Mesenchymal stem cell (in vitro differentiated cells and primary cell): ENCODE measurements around the gene IFRD2.

Experiments used
- DNase-seq: peaks from one replicate; pipeline ENCODE4 v3.0.0-alpha.2; 2013
- H2AFZ ChIP-seq: one replicate; pipeline ENCODE4 v1.6.1; 2013; ENCODE audit warnings: low read depth, mild to moderate bottlenecking, control low read depth, inconsistent platforms, low read length, moderate library complexity
- H2AK5ac ChIP-seq: 2 replicates; pipeline ENCODE4 v1.6.1; 2013; ENCODE audit warnings: low read length, moderate library complexity, mild to moderate bottlenecking, inconsistent platforms; ENCODE audit not compliant: severe bottlenecking
- H2BK120ac ChIP-seq: one replicate; pipeline ENCODE4 v1.6.1; 2013; ENCODE audit warnings: low read depth, mild to moderate bottlenecking, inconsistent platforms, low read length, moderate library complexity
- H2BK12ac ChIP-seq, 2 experiments: one replicate each; pipeline ENCODE4 v1.6.1; 2013; ENCODE audit warnings: inconsistent platforms in 2 of 2, low read length in 2 of 2, mild to moderate bottlenecking in 2 of 2, moderate library complexity in 2 of 2, control low read depth in 1 of 2
- H2BK15ac ChIP-seq: one replicate; pipeline ENCODE4 v1.6.1; 2013; ENCODE audit warnings: mild to moderate bottlenecking, low read depth, inconsistent platforms; ENCODE audit not compliant: poor library complexity, severe bottlenecking
- H2BK5ac ChIP-seq: 2 replicates; pipeline ENCODE4 v1.6.1; 2013; ENCODE audit warnings: low read depth, mild to moderate bottlenecking, low read length, control low read depth, inconsistent platforms; ENCODE audit not compliant: poor library complexity, severe bottlenecking
- H3K14ac ChIP-seq, 2 experiments: one replicate each; pipeline ENCODE4 v1.6.1; 2013; ENCODE audit warnings: inconsistent platforms in 2 of 2, low read length in 2 of 2, control low read depth in 1 of 2, mild to moderate bottlenecking in 1 of 2, moderate library complexity in 1 of 2
- H3K18ac ChIP-seq, 2 experiments: one replicate each; pipeline ENCODE4 v1.6.1; 2013; ENCODE audit warnings: inconsistent platforms in 2 of 2, low read length in 2 of 2, control low read depth in 1 of 2, low read depth in 1 of 2, mild to moderate bottlenecking in 1 of 2
- H3K23ac ChIP-seq, 2 experiments: one replicate each; pipeline ENCODE4 v1.6.1; 2013; ENCODE audit warnings: inconsistent platforms in 2 of 2, low read length in 2 of 2, mild to moderate bottlenecking in 2 of 2, moderate library complexity in 2 of 2, control low read depth in 1 of 2
- H3K27ac ChIP-seq: 2 replicates; pipeline ENCODE4 v1.5.1; 2013; ENCODE audit warnings: mild to moderate bottlenecking, moderate library complexity, low read length, control low read depth, inconsistent platforms; ENCODE audit not compliant: poor library complexity, severe bottlenecking
- H3K27me3 ChIP-seq, 2 experiments: 2 replicates each; pipeline versions ENCODE4 v1.6.1 to v1.7.0; 2013; ENCODE audit warnings: low read length in 2 of 2, mild to moderate bottlenecking in 2 of 2, moderate library complexity in 2 of 2, control low read depth in 1 of 2, inconsistent platforms in 1 of 2; ENCODE audit not compliant: control insufficient read depth in 1 of 2, insufficient read depth in 1 of 2
- H3K36me3 ChIP-seq, 2 experiments: 2 replicates each; pipeline versions ENCODE4 v1.6.1 to v1.7.0; 2013; ENCODE audit warnings: low read length in 2 of 2, control low read depth in 1 of 2, inconsistent platforms in 1 of 2, low read depth in 1 of 2, mild to moderate bottlenecking in 1 of 2; ENCODE audit not compliant: insufficient read depth in 2 of 2, control insufficient read depth in 1 of 2
- H3K4ac ChIP-seq, 2 experiments: one replicate each; pipeline ENCODE4 v1.6.1; 2013; ENCODE audit warnings: inconsistent platforms in 2 of 2, low read length in 2 of 2, mild to moderate bottlenecking in 2 of 2, moderate library complexity in 2 of 2, control low read depth in 1 of 2, low read depth in 1 of 2
- H3K4me1 ChIP-seq: 2 replicates; pipeline ENCODE4 v1.6.1; 2013; ENCODE audit warnings: low read depth, low read length, control low read depth; ENCODE audit not compliant: control insufficient read depth, insufficient read depth
- H3K4me2 ChIP-seq: 2 replicates; pipeline ENCODE4 v1.6.1; 2013; ENCODE audit warnings: low read length, mild to moderate bottlenecking, inconsistent platforms; ENCODE audit not compliant: poor library complexity, severe bottlenecking
- H3K4me3 ChIP-seq, 2 experiments: 2 replicates each; pipeline versions ENCODE4 v1.5.1 to v1.7.0; 2013; ENCODE audit warnings: low read length in 2 of 2, mild to moderate bottlenecking in 2 of 2, control low read depth in 1 of 2, low read depth in 1 of 2; ENCODE audit not compliant: insufficient read depth in 1 of 2
- H3K79me1 ChIP-seq: replicated peaks from 2 replicates; pipeline ENCODE4 v1.6.1; 2013; ENCODE audit warnings: mild to moderate bottlenecking, control low read depth, low read length, inconsistent platforms; ENCODE audit not compliant: poor library complexity, severe bottlenecking
- H3K9ac ChIP-seq: 2 replicates; pipeline ENCODE4 v1.7.0; 2013; ENCODE audit warnings: mild to moderate bottlenecking, low read length, moderate library complexity
- H3K9me3 ChIP-seq: 2 replicates; pipeline ENCODE4 v1.7.0; 2013; ENCODE audit warnings: mild to moderate bottlenecking, low read length; ENCODE audit not compliant: control insufficient read depth
- H4K8ac ChIP-seq: one replicate; pipeline ENCODE4 v1.6.1; 2013; ENCODE audit warnings: inconsistent platforms, mild to moderate bottlenecking, low read length, moderate library complexity
- H4K91ac ChIP-seq: one replicate; pipeline ENCODE4 v1.6.1; 2013; ENCODE audit warnings: mild to moderate bottlenecking, low read length, inconsistent platforms
- WGBS: methylation state at CpG from one replicate; pipeline ENCODE4 v1.1.7; 2013; ENCODE audit warnings: mixed read lengths; 5-methylcytosine and 5-hydroxymethylcytosine counted together

IFRD2 gene

GRCh38 chr3:50270422-50271224 lies 21.6 kb downstream of the IFRD2 start:
- H3K27ac ChIP-seq, result no peak overlapping the region
- no peaks in the 10 kb centered on the region for H3K9me3 ChIP-seq
- peak overlapping the region; percentile 56 for H2AK5ac ChIP-seq
- H3K23ac ChIP-seq, result peak overlapping the region in 1 of 2 experiments; percentile 27
- H3K4ac ChIP-seq, result peak overlapping the region in 1 of 2 experiments; percentile 22
- no peaks in the 10 kb centered on the region for H3K79me1 ChIP-seq
- no peak overlapping the region for H3K4me3 ChIP-seq
- no peak overlapping the region for H2BK120ac ChIP-seq
- no peak overlapping the region for H2BK5ac ChIP-seq
- peaks cover 73% of the 10 kb centered on the region for H3K4me1 ChIP-seq
- no peak for DNase-seq
- H4K91ac ChIP-seq, result peak overlapping the region; percentile 5
- H3K27me3 ChIP-seq, result peaks cover 20 to 21% of the 10 kb centered on the region in 2 experiments
- H2BK12ac ChIP-seq, result peak overlapping the region in 1 of 2 experiments; percentile 45
- no peaks in the 10 kb centered on the region for H3K36me3 ChIP-seq
- H3K18ac ChIP-seq, result peak overlapping the region in 1 of 2 experiments; percentile 38
- WGBS, result 86% methylated on average over 19 of the region's 19 CpGs
- no peak overlapping the region for H3K4me2 ChIP-seq
- no peak overlapping the region for H4K8ac ChIP-seq
- H2BK15ac ChIP-seq, result no peak overlapping the region
- no peak overlapping the region for H3K14ac ChIP-seq
- H3K9ac ChIP-seq, result no peak overlapping the region
- H2AFZ ChIP-seq, result no peak overlapping the region

GRCh38 chr3:50269977-50270413 lies 22.2 kb downstream of the IFRD2 start:
- H3K9me3 ChIP-seq, result no peaks in the 10 kb centered on the region
- H3K27me3 ChIP-seq, result peaks cover 13 to 16% of the 10 kb centered on the region in 2 experiments
- peak overlapping the region; percentile 5 for H4K91ac ChIP-seq
- H4K8ac ChIP-seq, result no peak overlapping the region
- peak; percentile 42 for DNase-seq
- H2BK15ac ChIP-seq, result no peak overlapping the region
- H3K18ac ChIP-seq, result peak overlapping the region in 1 of 2 experiments; percentile 61
- H3K9ac ChIP-seq, result no peak overlapping the region
- WGBS, result 91% methylated on average over 8 of the region's 8 CpGs
- peak overlapping the region; percentile 23 for H2AK5ac ChIP-seq
- H3K4me3 ChIP-seq, result no peak overlapping the region
- peak overlapping the region in 1 of 2 experiments; percentile 22 for H3K4ac ChIP-seq
- peak overlapping the region in 1 of 2 experiments; percentile 37 for H2BK12ac ChIP-seq
- no peaks in the 10 kb centered on the region for H3K36me3 ChIP-seq
- no peak overlapping the region for H2BK120ac ChIP-seq
- H3K4me2 ChIP-seq, result no peak overlapping the region
- H2BK5ac ChIP-seq, result no peak overlapping the region
- peaks cover 73% of the 10 kb centered on the region for H3K4me1 ChIP-seq
- no peak overlapping the region for H3K27ac ChIP-seq
- H3K79me1 ChIP-seq, result no peaks in the 10 kb centered on the region
- H3K14ac ChIP-seq, result peak overlapping the region in 1 of 2 experiments; percentile 68
- H3K23ac ChIP-seq, result peak overlapping the region in 1 of 2 experiments; percentile 75
- H2AFZ ChIP-seq, result no peak overlapping the region

GRCh38 chr3:50269460-50269859 lies 22.8 kb downstream of the IFRD2 start:
- 96% methylated on average over 4 of the region's 4 CpGs for WGBS

GRCh38 chr3:50268703-50269451 lies 23.4 kb downstream of the IFRD2 start, which contains the start of gene SEMA3B:
TSS of gene SEMA3B (plus strand) at chr3:50269147. CDS start at chr3:50269241, 94 bp downstream.
- no peak within 1 kb of the TSS for H3K4me2 ChIP-seq
- H2BK120ac ChIP-seq, result peak within 1 kb of the TSS; percentile 80
- H3K4me3 ChIP-seq, result peak within 1 kb of the TSS in 1 of 2 experiments; percentile 79
- H3K18ac ChIP-seq, result peak within 1 kb of the TSS in 1 of 2 experiments; percentile 61
- H3K79me1 ChIP-seq, result no peaks in the 10 kb centered on the region
- DNase-seq, result no peak
- H3K23ac ChIP-seq, result peak within 1 kb of the TSS in 1 of 2 experiments; percentile 75
- H2AK5ac ChIP-seq, result peak within 1 kb of the TSS; percentile 92
- peak within 1 kb of the TSS; percentile 85 for H4K91ac ChIP-seq
- H4K8ac ChIP-seq, result peak within 1 kb of the TSS; percentile 89
- WGBS, result 79% methylated on average over 16 of the region's 21 CpGs
- H3K36me3 ChIP-seq, result no peaks in the 10 kb centered on the region
- no peak within 1 kb of the TSS for H3K9ac ChIP-seq
- H2BK15ac ChIP-seq, result no peak within 1 kb of the TSS
- no peaks in the 10 kb centered on the region for H3K9me3 ChIP-seq
- peaks cover 2 to 8% of the 10 kb centered on the region in 2 experiments for H3K27me3 ChIP-seq
- H2AFZ ChIP-seq, result no peak within 1 kb of the TSS
- no peak within 1 kb of the TSS for H3K4ac ChIP-seq
- peak within 1 kb of the TSS in 1 of 2 experiments; percentile 68 for H3K14ac ChIP-seq
- H3K27ac ChIP-seq, result no peak within 1 kb of the TSS
- H2BK5ac ChIP-seq, result no peak within 1 kb of the TSS
- peak within 1 kb of the TSS in 1 of 2 experiments; percentile 60 for H2BK12ac ChIP-seq
- H3K4me1 ChIP-seq, result peaks cover 75% of the 10 kb centered on the region

More at GRCh38 chr3:50269460-50269859, 22.8 kb downstream of the IFRD2 start:
- Histone ChIP-seq H3K14ac (peak overlapping the region in 1 of 2 experiments; percentile 15), H4K91ac (peak overlapping the region; percentile 12), H3K79me1 (no peaks in the 10 kb centered on the region), H2AK5ac (peak overlapping the region; percentile 24), H4K8ac (no peak overlapping the region), H2BK120ac (no peak overlapping the region), H3K4me1 (peaks cover 71% of the 10 kb centered on the region), H3K27ac (no peak overlapping the region), H3K4me3 (no peak overlapping the region), H3K18ac (peak overlapping the region in 1 of 2 experiments; percentile 38), H2BK5ac (no peak overlapping the region), H3K36me3 (no peaks in the 10 kb centered on the region), H3K23ac (no peak overlapping the region), H3K9ac (no peak overlapping the region), H2BK15ac (no peak overlapping the region), H3K4me2 (no peak overlapping the region), H2BK12ac (no peak overlapping the region), H3K27me3 (peaks cover 8 to 14% of the 10 kb centered on the region in 2 experiments), H2AFZ (no peak overlapping the region), H3K4ac (no peak overlapping the region), H3K9me3 (no peaks in the 10 kb centered on the region)
- DNase-seq, result no peak
